Fibroblast of skin of left quadriceps (primary cell): ENCODE data around the gene PPFIA1.

Experiments used
- DNase-seq, 2 experiments: peaks; one replicate each; pipeline ENCODE4 v3.0.0-alpha.2; 2013; ENCODE audit warnings: low read depth in 2 of 2

Gene PPFIA1

DNA sequence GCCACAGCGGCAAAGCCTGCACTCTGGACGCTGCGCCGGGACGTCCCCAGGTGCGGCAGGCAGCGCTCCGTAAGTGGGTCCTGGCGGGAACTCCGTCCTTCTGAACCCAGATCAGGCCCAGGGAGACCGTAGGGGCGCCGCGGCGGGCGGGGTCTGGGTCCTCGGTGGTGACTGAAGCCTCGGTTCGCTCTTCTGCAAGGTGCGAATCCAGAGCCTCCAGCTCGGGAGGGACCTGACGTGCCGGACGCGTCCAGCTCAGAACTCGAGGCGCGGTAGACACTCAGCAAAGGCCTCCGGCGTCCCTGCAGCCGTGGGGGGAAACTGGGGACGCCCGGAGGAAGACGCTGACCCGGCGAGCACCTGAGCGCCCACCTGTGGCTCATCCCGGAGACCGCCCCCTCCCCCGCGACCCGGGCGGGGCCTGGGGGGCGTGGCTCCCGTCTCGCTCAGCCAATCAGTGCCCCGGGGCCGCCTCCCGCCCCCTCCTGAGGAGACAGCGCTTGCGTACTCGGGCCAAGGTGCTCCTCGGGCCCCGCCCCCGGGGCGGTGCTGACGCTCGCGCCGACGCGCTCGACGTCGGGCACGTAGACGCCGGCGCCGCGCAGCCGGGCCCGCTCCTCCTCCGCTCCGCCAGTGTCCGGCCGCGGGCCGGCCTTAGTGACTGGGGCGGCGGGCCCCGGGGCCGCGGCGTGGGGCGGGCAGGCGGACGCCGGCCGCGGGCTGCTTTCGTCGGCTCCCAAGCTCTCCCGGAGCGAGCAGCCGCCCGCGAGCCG lies at the start of gene PPFIA1:
PPFIA1 (plus strand) TSS at position 587 of the 773 bp plus-strand sequence. CDS start 1,483 bp downstream, outside the sequence.
- DNase-seq, result peak; percentile 83 to 84

GRCh38 chr11:70220920-70221319 lies 49.6 kb upstream of the PPFIA1 start:
- DNase-seq, result no peak

GRCh38 chr11:70225681-70226177 lies 44.8 kb upstream of the PPFIA1 start:
- no peak for DNase-seq

GRCh38 chr11:70226183-70226582 lies 44.3 kb upstream of the PPFIA1 start:
- DNase-seq, result no peak

GRCh38 chr11:70226967-70227366 lies 43.5 kb upstream of the PPFIA1 start:
- no peak for DNase-seq

GRCh38 chr11:70229737-70230136 lies 40.8 kb upstream of the PPFIA1 start:
- no peak for DNase-seq

GRCh38 chr11:70230151-70230839 lies 40.2 kb upstream of the PPFIA1 start:
- no peak for DNase-seq

DNA sequence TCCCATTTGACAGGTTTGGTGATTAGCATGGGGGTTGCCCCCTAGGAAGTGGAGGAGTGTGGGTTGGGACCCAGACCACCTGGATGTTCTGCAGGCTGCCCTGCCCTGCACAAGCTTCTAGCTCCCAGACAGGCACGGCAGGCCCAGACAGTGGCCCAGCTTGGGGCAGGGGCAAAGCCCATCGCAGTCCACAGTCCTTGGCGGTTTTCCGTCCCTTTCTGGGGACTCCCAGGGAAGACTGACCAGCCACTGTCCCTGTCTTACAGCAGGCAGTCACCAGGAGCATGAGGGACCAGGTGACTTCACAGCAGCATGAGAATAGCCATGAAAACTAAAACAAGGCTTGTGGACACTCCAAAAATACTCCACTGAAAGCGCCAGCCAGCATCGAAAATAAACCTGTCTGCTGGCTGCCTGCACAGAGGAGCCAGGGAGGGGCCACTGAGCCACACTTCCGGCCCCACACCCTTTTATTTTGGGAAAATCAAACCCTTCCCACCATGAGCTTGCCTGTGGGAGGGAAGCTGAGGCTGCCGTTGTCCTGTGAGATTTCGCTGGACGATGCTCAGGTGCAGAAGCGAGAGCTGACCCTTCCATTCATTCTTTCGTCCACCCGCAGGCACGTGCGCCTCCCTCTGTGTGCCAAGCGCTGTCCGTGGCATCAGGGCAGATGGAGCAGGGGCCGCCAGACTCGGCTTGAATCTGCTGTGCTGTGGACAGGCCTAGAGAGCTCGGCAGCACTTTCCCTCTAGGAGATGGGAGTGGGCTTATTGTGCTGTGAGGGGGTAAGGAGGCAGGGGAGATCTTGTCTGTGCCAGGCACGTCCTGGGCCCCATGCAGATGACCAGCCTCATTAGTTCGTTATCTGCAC lies 39.4 kb upstream of the PPFIA1 start:
- no peak for DNase-seq

GRCh38 chr11:70233034-70233433 lies 37.5 kb upstream of the PPFIA1 start:
- no peak for DNase-seq

DNA sequence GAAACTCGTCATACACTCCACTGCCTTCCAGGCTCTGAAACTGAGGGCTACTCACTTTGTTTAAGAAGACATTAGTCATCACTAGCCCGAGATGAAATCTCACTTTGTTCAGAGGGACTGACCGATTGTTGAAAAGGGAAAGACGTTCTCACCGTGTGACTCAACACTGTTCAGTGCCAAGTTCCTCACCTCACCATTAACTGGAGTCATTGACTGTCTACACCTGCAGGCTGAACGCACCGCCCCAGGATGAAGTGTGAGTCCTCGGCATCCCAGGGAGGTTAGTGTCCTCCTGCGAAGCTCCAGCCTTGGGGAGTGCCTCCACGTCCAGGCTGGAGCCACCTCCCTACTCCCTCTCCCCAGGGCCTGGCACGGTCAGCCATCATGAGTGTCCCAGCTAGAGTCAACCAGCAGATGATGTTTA lies 37.0 kb upstream of the PPFIA1 start:
- peak in 1 of 2 experiments; percentile 6 for DNase-seq

- DNase-seq, result no peak
These were observed 36.5 kb upstream of the PPFIA1 start for GRCh38 chr11:70233962-70234361.

GRCh38 chr11:70240337-70240736 lies 30.2 kb upstream of the PPFIA1 start:
- DNase-seq, result no peak

GRCh38 chr11:70241709-70242108 lies 28.8 kb upstream of the PPFIA1 start:
- DNase-seq, result no peak

DNA sequence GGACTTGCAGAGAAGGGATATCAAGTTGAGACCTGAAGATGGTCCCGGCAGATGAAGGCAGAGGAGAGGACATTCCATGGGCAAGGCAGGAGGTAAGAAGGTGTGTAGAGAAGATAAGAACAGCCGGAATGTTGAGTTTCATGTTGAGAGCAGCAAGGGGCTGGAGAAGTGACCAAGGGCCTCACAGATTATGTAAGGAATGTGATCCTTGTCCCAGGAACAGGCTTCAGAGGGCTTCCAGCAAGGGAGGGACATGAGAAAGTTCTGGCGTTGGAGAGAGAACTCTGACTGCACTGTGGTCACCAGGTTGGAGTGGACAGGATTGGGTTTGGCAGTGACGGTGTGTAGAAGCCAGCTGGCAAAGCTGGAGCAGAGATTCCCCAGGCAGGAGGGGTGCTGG lies 27.6 kb upstream of the PPFIA1 start:
- no peak for DNase-seq

GRCh38 chr11:70243912-70244652 lies 26.4 kb upstream of the PPFIA1 start:
- DNase-seq, result no peak

GRCh38 chr11:70244698-70245097 lies 25.8 kb upstream of the PPFIA1 start:
- DNase-seq, result peak; percentile 10 to 14

- no peak for DNase-seq
These were observed 24.3 kb upstream of the PPFIA1 start for GRCh38 chr11:70246196-70246595.

GRCh38 chr11:70247042-70247709 lies 23.3 kb upstream of the PPFIA1 start:
- no peak for DNase-seq

DNA sequence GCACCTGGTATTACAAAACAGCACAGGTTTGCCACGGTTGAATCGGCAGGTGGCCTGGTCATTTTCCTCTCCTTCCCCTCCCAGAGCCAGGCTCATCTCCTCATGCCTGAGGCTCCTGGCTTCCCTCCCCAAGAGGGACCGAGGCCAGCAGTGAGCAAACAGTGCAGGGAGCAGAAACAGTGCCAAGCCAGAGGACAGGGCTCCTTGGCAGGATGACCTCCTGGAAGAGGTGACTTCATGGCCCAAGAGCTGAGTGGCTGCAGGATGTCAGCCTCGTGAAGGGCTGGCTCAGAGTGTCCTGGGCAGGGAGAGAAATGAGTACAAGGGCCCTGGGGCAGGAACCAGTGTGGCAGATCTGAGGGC lies 22.8 kb upstream of the PPFIA1 start:
- DNase-seq, result no peak

GRCh38 chr11:70250876-70251658 lies 19.4 kb upstream of the PPFIA1 start:
- no peak for DNase-seq
